Activated naive CD4-positive, alpha-beta T cell treated with anti-CD3 and anti-CD28 coated beads, Interleukin-2, amount 50 U/mL, for 24 hours (primary cell): ENCODE measurements around the gene TENT5A.
A peak's percentile ranks its signal among the peaks of the same experiment; 100 is the strongest.

Experiments
- H3K27ac Mint-ChIP-seq: one replicate; pipeline ENCODE4 v1.8.0; 2021; ENCODE audit warnings: mild to moderate bottlenecking, mixed read lengths
- H3K27me3 Mint-ChIP-seq: one replicate; pipeline ENCODE4 v1.8.0; 2021; ENCODE audit warnings: mixed read lengths
- H3K36me3 Mint-ChIP-seq: one replicate; pipeline ENCODE4 v1.8.0; 2021; ENCODE audit warnings: mixed read lengths
- H3K4me1 Mint-ChIP-seq: one replicate; pipeline ENCODE4 v1.8.0; 2021; ENCODE audit warnings: mixed read lengths
- H3K4me3 Mint-ChIP-seq: one replicate; pipeline ENCODE4 v1.8.0; 2021; ENCODE audit warnings: mild to moderate bottlenecking, mixed read lengths
- H3K9me3 Mint-ChIP-seq: one replicate; pipeline ENCODE4 v1.8.0; 2021; ENCODE audit warnings: mixed read lengths

The TENT5A gene

GRCh38 chr6:81752084-81752920 lies at the start of gene TENT5A:
TENT5A (minus strand) TSS chr6:81752681; CDS start chr6:81752141, 540 bp downstream.
- H3K9me3 Mint-ChIP-seq: no peaks in the 10 kb centered on the region
- peaks cover 47% of the 10 kb centered on the region for H3K4me1 Mint-ChIP-seq
- H3K36me3 Mint-ChIP-seq: peaks cover 6% of the 10 kb centered on the region
- H3K27me3 Mint-ChIP-seq: no peaks in the 10 kb centered on the region
- H3K27ac Mint-ChIP-seq: peak within 1 kb of the TSS; percentile 97
- H3K4me3 Mint-ChIP-seq: peak within 1 kb of the TSS; percentile 92

GRCh38 chr6:81801489-81801888 lies 49.0 kb upstream of the TENT5A start:
- Mint-ChIP-seq H3K27me3 (peaks cover 8% of the 10 kb centered on the region), H3K4me1 (no peaks in the 10 kb centered on the region), H3K27ac (no peak overlapping the region), H3K9me3 (no peaks in the 10 kb centered on the region), H3K36me3 (no peaks in the 10 kb centered on the region), H3K4me3 (no peak overlapping the region)

- Mint-ChIP-seq H3K4me1 (no peaks in the 10 kb centered on the region), H3K4me3 (no peak overlapping the region), H3K36me3 (no peaks in the 10 kb centered on the region), H3K27me3 (peaks cover 10% of the 10 kb centered on the region), H3K27ac (no peak overlapping the region), H3K9me3 (no peaks in the 10 kb centered on the region)
These were observed 48.2 kb upstream of the TENT5A start for GRCh38 chr6:81800666-81801065.

GRCh38 chr6:81799323-81799722 lies 46.8 kb upstream of the TENT5A start:
- Mint-ChIP-seq H3K4me3 (no peak overlapping the region), H3K27ac (no peak overlapping the region), H3K4me1 (no peaks in the 10 kb centered on the region), H3K9me3 (no peaks in the 10 kb centered on the region), H3K36me3 (no peaks in the 10 kb centered on the region), H3K27me3 (peaks cover 9% of the 10 kb centered on the region)

GRCh38 chr6:81797591-81797990 lies 45.1 kb upstream of the TENT5A start:
- no peak overlapping the region for H3K27ac Mint-ChIP-seq
- no peak overlapping the region for H3K4me3 Mint-ChIP-seq
- H3K9me3 Mint-ChIP-seq: no peaks in the 10 kb centered on the region
- H3K27me3 Mint-ChIP-seq: peaks cover 10% of the 10 kb centered on the region
- H3K4me1 Mint-ChIP-seq: no peaks in the 10 kb centered on the region
- no peaks in the 10 kb centered on the region for H3K36me3 Mint-ChIP-seq

- Mint-ChIP-seq H3K36me3 (no peaks in the 10 kb centered on the region), H3K9me3 (no peaks in the 10 kb centered on the region), H3K27ac (no peak overlapping the region), H3K4me3 (no peak overlapping the region), H3K4me1 (no peaks in the 10 kb centered on the region), H3K27me3 (peaks cover 13% of the 10 kb centered on the region)
These were observed 43.4 kb upstream of the TENT5A start for GRCh38 chr6:81795890-81796289.

- H3K27me3 Mint-ChIP-seq: peaks cover 13% of the 10 kb centered on the region
These were observed 41.5 kb upstream of the TENT5A start for GRCh38 chr6:81793821-81794475.

GRCh38 chr6:81792826-81793225 lies 40.3 kb upstream of the TENT5A start:
- Mint-ChIP-seq H3K27ac (no peak overlapping the region), H3K36me3 (no peaks in the 10 kb centered on the region), H3K4me1 (no peaks in the 10 kb centered on the region), H3K9me3 (no peaks in the 10 kb centered on the region), H3K27me3 (peaks cover 8% of the 10 kb centered on the region), H3K4me3 (no peak overlapping the region)

More at GRCh38 chr6:81793821-81794475, 41.5 kb upstream of the TENT5A start:
- no peaks in the 10 kb centered on the region for H3K9me3 Mint-ChIP-seq
- no peak overlapping the region for H3K27ac Mint-ChIP-seq
- H3K36me3 Mint-ChIP-seq: no peaks in the 10 kb centered on the region
- H3K4me3 Mint-ChIP-seq: no peak overlapping the region
- no peaks in the 10 kb centered on the region for H3K4me1 Mint-ChIP-seq

- Mint-ChIP-seq H3K27me3 (peaks cover 9% of the 10 kb centered on the region), H3K4me3 (no peak overlapping the region), H3K9me3 (no peaks in the 10 kb centered on the region), H3K4me1 (no peaks in the 10 kb centered on the region), H3K36me3 (no peaks in the 10 kb centered on the region), H3K27ac (no peak overlapping the region)
These were observed 39.3 kb upstream of the TENT5A start for GRCh38 chr6:81791756-81792155.

- Mint-ChIP-seq H3K4me1 (no peaks in the 10 kb centered on the region), H3K36me3 (no peaks in the 10 kb centered on the region), H3K4me3 (no peak overlapping the region), H3K9me3 (no peaks in the 10 kb centered on the region), H3K27ac (no peak overlapping the region), H3K27me3 (peaks cover 7% of the 10 kb centered on the region)
These were observed 37.6 kb upstream of the TENT5A start for GRCh38 chr6:81790034-81790433.

- Mint-ChIP-seq H3K4me1 (no peaks in the 10 kb centered on the region), H3K36me3 (no peaks in the 10 kb centered on the region), H3K4me3 (no peak overlapping the region), H3K27ac (no peak overlapping the region), H3K27me3 (peaks cover 7% of the 10 kb centered on the region), H3K9me3 (no peaks in the 10 kb centered on the region)
These were observed 36.8 kb upstream of the TENT5A start for GRCh38 chr6:81789291-81789690.

GRCh38 chr6:81788748-81789147 lies 36.3 kb upstream of the TENT5A start:
- H3K4me1 Mint-ChIP-seq: no peaks in the 10 kb centered on the region
- H3K4me3 Mint-ChIP-seq: no peak overlapping the region
- H3K27ac Mint-ChIP-seq: no peak overlapping the region
- H3K9me3 Mint-ChIP-seq: no peaks in the 10 kb centered on the region
- peaks cover 7% of the 10 kb centered on the region for H3K27me3 Mint-ChIP-seq
- no peaks in the 10 kb centered on the region for H3K36me3 Mint-ChIP-seq

- Mint-ChIP-seq H3K4me3 (no peak overlapping the region), H3K4me1 (no peaks in the 10 kb centered on the region), H3K27me3 (peaks cover 2% of the 10 kb centered on the region), H3K9me3 (no peaks in the 10 kb centered on the region), H3K27ac (no peak overlapping the region), H3K36me3 (no peaks in the 10 kb centered on the region)
These were observed 35.0 kb upstream of the TENT5A start for GRCh38 chr6:81787313-81788068.

- Mint-ChIP-seq H3K4me3 (no peak overlapping the region), H3K36me3 (no peaks in the 10 kb centered on the region), H3K27ac (no peak overlapping the region), H3K4me1 (no peaks in the 10 kb centered on the region), H3K9me3 (no peaks in the 10 kb centered on the region), H3K27me3 (peaks cover 1% of the 10 kb centered on the region)
These were observed 33.7 kb upstream of the TENT5A start for GRCh38 chr6:81786150-81786549.

- peaks cover 1% of the 10 kb centered on the region for H3K27me3 Mint-ChIP-seq
- H3K4me1 Mint-ChIP-seq: no peaks in the 10 kb centered on the region
These were observed 32.9 kb upstream of the TENT5A start for GRCh38 chr6:81785377-81785776.

GRCh38 chr6:81783893-81784292 lies 31.4 kb upstream of the TENT5A start:
- Mint-ChIP-seq H3K4me1 (no peaks in the 10 kb centered on the region), H3K36me3 (no peaks in the 10 kb centered on the region), H3K27me3 (peaks cover 1% of the 10 kb centered on the region), H3K27ac (no peak overlapping the region), H3K4me3 (no peak overlapping the region), H3K9me3 (no peaks in the 10 kb centered on the region)

More at GRCh38 chr6:81785377-81785776, 32.9 kb upstream of the TENT5A start:
- H3K4me3 Mint-ChIP-seq: no peak overlapping the region
- H3K27ac Mint-ChIP-seq: no peak overlapping the region
- H3K9me3 Mint-ChIP-seq: no peaks in the 10 kb centered on the region
- H3K36me3 Mint-ChIP-seq: no peaks in the 10 kb centered on the region
